ENCODE measurements around the gene ZFAND5.

DNA sequence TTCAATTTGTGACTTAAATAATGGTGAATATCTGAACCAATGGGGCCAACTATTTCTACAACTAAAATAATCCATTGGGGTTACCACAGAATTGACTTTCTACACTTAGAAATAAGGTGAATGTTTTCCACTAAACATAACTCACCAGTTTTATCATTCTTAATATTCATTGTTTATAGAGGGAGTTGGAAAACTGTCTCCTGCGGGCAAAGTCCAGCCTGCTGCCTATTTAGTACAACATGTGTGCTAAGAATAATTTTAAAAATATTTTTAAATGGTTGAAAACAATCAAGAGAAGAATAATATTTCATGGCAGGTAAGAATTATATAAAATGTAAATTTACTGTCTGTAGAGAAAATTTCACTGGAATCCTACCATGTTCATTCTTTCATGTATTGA lies 45.2 kb upstream of the ZFAND5 start:
- TF ChIP-seq, protein P1, sequence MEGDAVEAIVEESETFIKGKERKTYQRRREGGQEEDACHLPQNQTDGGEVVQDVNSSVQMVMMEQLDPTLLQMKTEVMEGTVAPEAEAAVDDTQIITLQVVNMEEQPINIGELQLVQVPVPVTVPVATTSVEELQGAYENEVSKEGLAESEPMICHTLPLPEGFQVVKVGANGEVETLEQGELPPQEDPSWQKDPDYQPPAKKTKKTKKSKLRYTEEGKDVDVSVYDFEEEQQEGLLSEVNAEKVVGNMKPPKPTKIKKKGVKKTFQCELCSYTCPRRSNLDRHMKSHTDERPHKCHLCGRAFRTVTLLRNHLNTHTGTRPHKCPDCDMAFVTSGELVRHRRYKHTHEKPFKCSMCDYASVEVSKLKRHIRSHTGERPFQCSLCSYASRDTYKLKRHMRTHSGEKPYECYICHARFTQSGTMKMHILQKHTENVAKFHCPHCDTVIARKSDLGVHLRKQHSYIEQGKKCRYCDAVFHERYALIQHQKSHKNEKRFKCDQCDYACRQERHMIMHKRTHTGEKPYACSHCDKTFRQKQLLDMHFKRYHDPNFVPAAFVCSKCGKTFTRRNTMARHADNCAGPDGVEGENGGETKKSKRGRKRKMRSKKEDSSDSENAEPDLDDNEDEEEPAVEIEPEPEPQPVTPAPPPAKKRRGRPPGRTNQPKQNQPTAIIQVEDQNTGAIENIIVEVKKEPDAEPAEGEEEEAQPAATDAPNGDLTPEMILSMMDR (IDR thresholded peaks at IDR 0.05; ENCODE audit: poor library complexity, severe bottlenecking) = no peak
- TF ChIP-seq EZH2 (IDR thresholded peaks at IDR 0.05; ENCODE audit: borderline replicate concordance, insufficient read depth, low read length, poor library complexity, severe bottlenecking) = no peak
- TF ChIP-seq, protein P2, sequence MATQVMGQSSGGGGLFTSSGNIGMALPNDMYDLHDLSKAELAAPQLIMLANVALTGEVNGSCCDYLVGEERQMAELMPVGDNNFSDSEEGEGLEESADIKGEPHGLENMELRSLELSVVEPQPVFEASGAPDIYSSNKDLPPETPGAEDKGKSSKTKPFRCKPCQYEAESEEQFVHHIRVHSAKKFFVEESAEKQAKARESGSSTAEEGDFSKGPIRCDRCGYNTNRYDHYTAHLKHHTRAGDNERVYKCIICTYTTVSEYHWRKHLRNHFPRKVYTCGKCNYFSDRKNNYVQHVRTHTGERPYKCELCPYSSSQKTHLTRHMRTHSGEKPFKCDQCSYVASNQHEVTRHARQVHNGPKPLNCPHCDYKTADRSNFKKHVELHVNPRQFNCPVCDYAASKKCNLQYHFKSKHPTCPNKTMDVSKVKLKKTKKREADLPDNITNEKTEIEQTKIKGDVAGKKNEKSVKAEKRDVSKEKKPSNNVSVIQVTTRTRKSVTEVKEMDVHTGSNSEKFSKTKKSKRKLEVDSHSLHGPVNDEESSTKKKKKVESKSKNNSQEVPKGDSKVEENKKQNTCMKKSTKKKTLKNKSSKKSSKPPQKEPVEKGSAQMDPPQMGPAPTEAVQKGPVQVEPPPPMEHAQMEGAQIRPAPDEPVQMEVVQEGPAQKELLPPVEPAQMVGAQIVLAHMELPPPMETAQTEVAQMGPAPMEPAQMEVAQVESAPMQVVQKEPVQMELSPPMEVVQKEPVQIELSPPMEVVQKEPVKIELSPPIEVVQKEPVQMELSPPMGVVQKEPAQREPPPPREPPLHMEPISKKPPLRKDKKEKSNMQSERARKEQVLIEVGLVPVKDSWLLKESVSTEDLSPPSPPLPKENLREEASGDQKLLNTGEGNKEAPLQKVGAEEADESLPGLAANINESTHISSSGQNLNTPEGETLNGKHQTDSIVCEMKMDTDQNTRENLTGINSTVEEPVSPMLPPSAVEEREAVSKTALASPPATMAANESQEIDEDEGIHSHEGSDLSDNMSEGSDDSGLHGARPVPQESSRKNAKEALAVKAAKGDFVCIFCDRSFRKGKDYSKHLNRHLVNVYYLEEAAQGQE (IDR thresholded peaks at IDR 0.05; ENCODE audit: borderline replicate concordance) = no peak
- no peak for TF ChIP-seq MXI1 (conservative IDR thresholded peaks at IDR 0.05; ENCODE audit: poor library complexity, severe bottlenecking)
- TF ChIP-seq TAF1 (IDR thresholded peaks at IDR 0.05; ENCODE audit: low read depth) = no peak
- TF ChIP-seq EP300 (conservative IDR thresholded peaks at IDR 0.05; ENCODE audit: poor library complexity, severe bottlenecking) = no peak

Measured in neural cell (in vitro differentiated cells).